ENCODE measurements around the gene NFIC.

NFIC gene

DNA sequence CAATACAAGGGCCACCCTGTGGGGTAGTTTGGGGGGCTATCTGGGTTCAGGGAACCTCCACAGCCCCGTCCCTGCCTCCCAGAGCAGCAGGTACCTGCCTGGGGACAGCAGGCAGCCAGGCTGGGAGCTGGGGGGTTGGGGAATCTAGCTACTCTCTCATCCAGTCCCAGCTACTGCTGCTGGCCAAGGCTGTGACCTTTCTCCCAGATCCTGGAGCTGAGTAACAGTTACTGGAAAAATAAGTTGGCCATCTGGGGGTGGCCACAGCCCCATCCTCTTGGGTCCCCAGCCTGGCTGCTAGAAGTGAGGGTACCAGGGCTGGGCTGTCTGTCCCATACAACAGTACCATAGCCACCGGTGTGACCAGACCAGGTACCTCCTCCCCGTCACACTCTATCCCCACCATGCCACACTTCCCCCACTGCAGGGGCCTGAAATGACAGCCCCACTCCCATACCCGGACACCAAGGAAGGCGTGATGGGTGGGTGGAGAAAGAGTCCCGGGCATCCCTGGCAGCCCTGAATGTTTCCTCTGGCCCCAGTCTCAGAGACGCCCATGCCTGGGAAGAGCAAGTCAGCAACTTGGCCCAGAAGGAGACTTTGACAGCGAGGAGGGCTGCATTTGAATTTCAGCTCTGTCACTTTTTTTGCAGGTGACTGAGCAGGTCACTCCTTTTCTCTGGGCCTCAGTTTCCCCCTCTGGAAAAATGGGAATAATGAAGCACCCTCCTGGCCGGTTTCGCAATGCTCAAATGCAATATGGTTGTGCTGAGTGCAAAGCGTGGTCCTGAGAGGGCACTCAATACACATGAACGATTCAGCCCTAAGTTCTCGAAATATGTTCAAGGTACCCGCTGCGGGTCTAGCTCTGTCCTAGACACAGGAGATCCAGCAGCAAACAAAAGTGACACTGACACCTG, 30.7 kb upstream of the NFIC start:
- peaks cover 4 to 65% (median 51%) of the 10 kb centered on the region in 4 donors for H3K4me1 ChIP-seq

GRCh38 chr19:3336351-3336679, 30.1 kb upstream of the NFIC start:
- no peak for TF ChIP-seq CTCF (IDR thresholded peaks at IDR 0.05)
- H3K27ac ChIP-seq = peak overlapping the region; percentile 88 to 96
- DNase-seq = no peak
- no peaks in the 10 kb centered on the region for H3K9me3 ChIP-seq
- H3K4me3 ChIP-seq = no peak overlapping the region
- H3K27me3 ChIP-seq = no peaks in the 10 kb centered on the region
- no peaks in the 10 kb centered on the region for H3K36me3 ChIP-seq
- intact Hi-C loops (cut with DNase I; ENCODE audit: low total_unique reads) = loop anchor here (2.0 kb wide), 1 partner anchor 32 kb away; no protein-coding TSS in a partner anchor
- peaks cover 4 to 65% (median 51%) of the 10 kb centered on the region in 4 donors for H3K4me1 ChIP-seq

More for the DNA sequence above, 30.7 kb upstream of the NFIC start:
- no peaks in the 10 kb centered on the region for H3K9me3 ChIP-seq
- H3K27me3 ChIP-seq = no peaks in the 10 kb centered on the region
- intact Hi-C loops (cut with DNase I; ENCODE audit: low total_unique reads) = loop anchor here (2.0 kb wide), 1 partner anchor 33 kb away; no protein-coding TSS in a partner anchor
- peak; percentile 79 to 89 for DNase-seq
- no peak overlapping the region for H3K4me3 ChIP-seq
- no peak for TF ChIP-seq CTCF (IDR thresholded peaks at IDR 0.05)
- peak overlapping the region; percentile 88 to 96 for H3K27ac ChIP-seq
- H3K36me3 ChIP-seq = no peaks in the 10 kb centered on the region

- TF ChIP-seq CTCF (IDR thresholded peaks at IDR 0.05) = no peak
- no peaks in the 10 kb centered on the region for H3K27me3 ChIP-seq
- H3K9me3 ChIP-seq = no peaks in the 10 kb centered on the region
- DNase-seq = peak; percentile 90 to 99
- peak overlapping the region; percentile 88 to 96 for H3K27ac ChIP-seq
- peak overlapping the region in 1 of 2 donors; percentile 16 for H3K4me3 ChIP-seq
- H3K4me1 ChIP-seq = peaks cover 4 to 65% (median 51%) of the 10 kb centered on the region in 4 donors
- intact Hi-C loops (cut with DNase I; ENCODE audit: low total_unique reads) = loop anchor here (2.0 kb wide), 1 partner anchor 32 kb away; no protein-coding TSS in a partner anchor
- no peaks in the 10 kb centered on the region for H3K36me3 ChIP-seq
These were observed 29.5 kb upstream of the NFIC start for GRCh38 chr19:3336680-3337523.

DNA sequence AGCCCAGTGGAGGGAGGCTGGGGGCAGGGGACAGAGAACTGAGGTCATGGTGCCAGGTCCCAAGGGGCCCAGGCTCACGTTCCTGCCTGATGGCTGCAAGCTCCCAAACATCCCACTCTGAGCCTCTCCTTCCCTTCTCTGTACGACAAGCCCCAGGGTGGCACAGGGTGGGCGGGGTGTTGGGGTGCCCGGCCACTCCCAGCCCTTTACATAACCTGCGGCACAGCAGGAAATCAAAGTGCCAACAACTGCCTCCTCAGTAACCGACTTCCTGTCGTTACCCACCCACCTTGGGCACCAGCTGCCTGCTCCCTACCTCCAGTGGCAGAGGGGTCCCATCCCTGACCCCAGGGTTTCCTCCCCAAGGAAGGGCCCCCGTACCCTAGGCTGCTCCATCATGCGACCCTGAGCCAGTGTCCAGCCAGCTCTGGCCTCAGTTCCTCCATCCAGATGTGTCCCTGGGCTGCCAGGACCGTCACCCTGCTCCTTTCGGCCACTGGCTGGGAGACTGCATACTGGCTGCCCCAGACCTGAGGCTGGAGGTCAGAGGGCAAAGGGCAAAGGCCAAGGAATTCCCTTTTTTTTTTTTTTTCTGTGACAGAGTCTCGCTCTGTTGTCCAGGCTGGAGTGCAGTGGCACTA, 27.7 kb upstream of the NFIC start:
- Histone ChIP-seq H3K4me1 (peaks cover 12 to 73% (median 63%) of the 10 kb centered on the region in 4 donors), H3K27ac (peak overlapping the region; percentile 88 to 96), H3K27me3 (no peaks in the 10 kb centered on the region), H3K4me3 (no peak overlapping the region), H3K36me3 (no peaks in the 10 kb centered on the region), H3K9me3 (no peaks in the 10 kb centered on the region)
- TF ChIP-seq CTCF (IDR thresholded peaks at IDR 0.05) = no peak
- peak; percentile 56 to 93 for DNase-seq
- intact Hi-C loops (cut with DNase I; ENCODE audit: low total_unique reads) = no loop called here

DNA sequence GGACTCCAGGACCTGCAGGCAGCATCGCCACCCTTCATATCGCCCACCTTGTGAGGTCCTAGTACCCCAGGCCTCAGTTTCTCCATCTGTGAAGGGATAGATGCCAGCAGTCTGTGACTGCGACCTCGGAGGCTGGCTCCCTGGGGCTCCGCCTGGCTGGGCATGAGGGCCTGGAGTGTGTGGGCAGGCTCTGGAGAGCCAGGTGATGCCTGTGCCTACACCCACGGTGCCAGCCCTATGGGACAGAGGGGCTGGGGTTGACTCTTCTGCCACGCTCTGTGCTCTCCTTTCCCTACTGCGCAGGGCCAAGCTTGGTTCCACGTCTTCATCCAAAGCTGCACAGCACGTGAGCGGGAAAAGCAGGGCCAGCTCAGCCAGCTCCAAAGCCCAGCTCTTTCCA, 26.0 kb upstream of the NFIC start:
- peaks cover 13 to 74% (median 66%) of the 10 kb centered on the region in 4 donors for H3K4me1 ChIP-seq
- no peak for TF ChIP-seq CTCF (IDR thresholded peaks at IDR 0.05)
- H3K27ac ChIP-seq = peak overlapping the region; percentile 2 to 96
- no peaks in the 10 kb centered on the region for H3K36me3 ChIP-seq
- H3K9me3 ChIP-seq = no peaks in the 10 kb centered on the region
- intact Hi-C loops (cut with DNase I; ENCODE audit: low total_unique reads) = no loop called here
- H3K27me3 ChIP-seq = no peaks in the 10 kb centered on the region
- DNase-seq = no peak
- no peak overlapping the region for H3K4me3 ChIP-seq
